ENCODE data around the gene SAMD9L. TPM values are rescaled to one million over a fixed set of nuclear protein-coding genes. Genes with fewer than 3 reads are reported as not detected.
A peak's percentile ranks its signal among the peaks of the same experiment; 100 is the strongest.

The SAMD9L gene
- polyA plus RNA-seq, 1 donor (not counting 4 experiments of a cell fraction or from before 2014, with no cell fraction given): 6.5 TPM

- FAIRE-seq: peak; percentile 51
- H3K4me2 ChIP-seq (ENCODE audit: control insufficient read depth, extremely low read depth, insufficient read depth, low read depth, low read length): no peak overlapping the region
- DNase-seq (ENCODE audit: low read depth, low spot score): no peak
Observed at GRCh38 chr7:93194386-93194785, 46.2 kb upstream of the SAMD9L start.

GRCh38 chr7:93188870-93189634 lies 40.9 kb upstream of the SAMD9L start:
- Histone ChIP-seq H2AFZ (ENCODE audit: control insufficient read depth, low read length) (no peak overlapping the region), H3K9me3 (ENCODE audit: control insufficient read depth, low read depth, low read length) (no peaks in the 10 kb centered on the region), H4K20me1 (ENCODE audit: control insufficient read depth, extremely low read depth, insufficient read depth, low read length) (no peaks in the 10 kb centered on the region), H3K79me2 (ENCODE audit: control insufficient read depth, insufficient read depth, low read length) (no peaks in the 10 kb centered on the region), H3K27ac (ENCODE audit: control insufficient read depth, insufficient read depth, low read length) (no peak overlapping the region), H3K4me3 (ENCODE audit: control insufficient read depth in 2 of 3, extremely low read depth in 1 of 3, insufficient read depth in 2 of 3, low read depth in 1 of 3, low read length in 3 of 3) (no peak overlapping the region), H3K27me3 (ENCODE audit: control insufficient read depth, extremely low read depth, insufficient read depth, low read length) (peaks cover 19% of the 10 kb centered on the region), H3K4me1 (ENCODE audit: control insufficient read depth, extremely low read depth, insufficient read depth, low read length) (peaks cover 18% of the 10 kb centered on the region), H3K36me3 (ENCODE audit: control insufficient read depth in 2 of 2, extremely low read depth in 1 of 2, insufficient read depth in 2 of 2, low read length in 2 of 2) (no peaks in the 10 kb centered on the region), H3K9me1 (ENCODE audit: control insufficient read depth, extremely low read depth, insufficient read depth, low read length) (no peaks in the 10 kb centered on the region), H3K4me2 (ENCODE audit: control insufficient read depth, extremely low read depth, insufficient read depth, low read depth, low read length) (no peak overlapping the region), H3K9ac (ENCODE audit: control insufficient read depth, extremely low read depth, insufficient read depth, low read length) (no peak overlapping the region)
- dilution Hi-C loops (cut with MboI; ENCODE audit: extremely low pct_ligation_motif_present, low sequenced_read_pairs): no loop called here
- no peak for DNase-seq (ENCODE audit: low read depth, low spot score)
- TF ChIP-seq CTCF (optimal IDR thresholded peaks at IDR 0.05 in 1 of 3, IDR thresholded peaks at IDR 0.05 in 1 of 3, conservative IDR thresholded peaks at IDR 0.05 in 1 of 3; ENCODE audit: extremely low read depth in 1 of 3, insufficient read depth in 2 of 3, low read length in 3 of 3) (no peak), EZH2 (IDR thresholded peaks at IDR 0.05; ENCODE audit: low read length) (no peak)
- FAIRE-seq: no peak

More at GRCh38 chr7:93194386-93194785, 46.2 kb upstream of the SAMD9L start:
- H3K27ac ChIP-seq (ENCODE audit: control insufficient read depth, insufficient read depth, low read length): no peak overlapping the region
- H2AFZ ChIP-seq (ENCODE audit: control insufficient read depth, low read length): no peak overlapping the region
- H3K36me3 ChIP-seq (ENCODE audit: control insufficient read depth in 2 of 2, extremely low read depth in 1 of 2, insufficient read depth in 2 of 2, low read length in 2 of 2): no peaks in the 10 kb centered on the region
- H3K79me2 ChIP-seq (ENCODE audit: control insufficient read depth, insufficient read depth, low read length): no peaks in the 10 kb centered on the region
- H3K9me1 ChIP-seq (ENCODE audit: control insufficient read depth, extremely low read depth, insufficient read depth, low read length): no peaks in the 10 kb centered on the region
- no peak overlapping the region for H3K4me3 ChIP-seq (ENCODE audit: control insufficient read depth in 2 of 3, extremely low read depth in 1 of 3, insufficient read depth in 2 of 3, low read depth in 1 of 3, low read length in 3 of 3)
- H3K9me3 ChIP-seq (ENCODE audit: control insufficient read depth, low read depth, low read length): no peaks in the 10 kb centered on the region
- dilution Hi-C loops (cut with MboI; ENCODE audit: extremely low pct_ligation_motif_present, low sequenced_read_pairs): no loop called here
- H3K4me1 ChIP-seq (ENCODE audit: control insufficient read depth, extremely low read depth, insufficient read depth, low read length): no peaks in the 10 kb centered on the region
- H4K20me1 ChIP-seq (ENCODE audit: control insufficient read depth, extremely low read depth, insufficient read depth, low read length): no peaks in the 10 kb centered on the region
- H3K27me3 ChIP-seq (ENCODE audit: control insufficient read depth, extremely low read depth, insufficient read depth, low read length): peaks cover 19% of the 10 kb centered on the region
- TF ChIP-seq CTCF (optimal IDR thresholded peaks at IDR 0.05 in 1 of 3, IDR thresholded peaks at IDR 0.05 in 1 of 3, conservative IDR thresholded peaks at IDR 0.05 in 1 of 3; ENCODE audit: extremely low read depth in 1 of 3, insufficient read depth in 2 of 3, low read length in 3 of 3) (no peak), EZH2 (IDR thresholded peaks at IDR 0.05; ENCODE audit: low read length) (no peak)
- H3K9ac ChIP-seq (ENCODE audit: control insufficient read depth, extremely low read depth, insufficient read depth, low read length): no peak overlapping the region
